Measurements from ENCODE around the gene MARCHF3. TPM values are rescaled to one million over a fixed set of nuclear protein-coding genes. Genes with fewer than 3 reads are reported as not detected.
"Not testable (repeated sequence)": the region's sequence is repeated elsewhere in the genome, so short reads cannot be mapped to it uniquely, and the experiment has no call there.

MARCHF3 gene
- total RNA-seq, 1 donor from 2014 or later = 44.7 TPM

GRCh38 chr5:127051591-127051990 lies 21.2 kb upstream of the MARCHF3 start:
- DNase-seq (ENCODE audit: low spot score) = no peak

GRCh38 chr5:127046343-127047072 lies 16.1 kb upstream of the MARCHF3 start:
- DNase-seq (ENCODE audit: low spot score) = no peak

GRCh38 chr5:127042593-127042992 lies 12.2 kb upstream of the MARCHF3 start:
- no peak for DNase-seq (ENCODE audit: low spot score)

- no peak for DNase-seq (ENCODE audit: low spot score)
Observed at GRCh38 chr5:127041571-127041970, 11.2 kb upstream of the MARCHF3 start.

- no peak for DNase-seq (ENCODE audit: low spot score)
Observed at GRCh38 chr5:127040796-127041520, 10.6 kb upstream of the MARCHF3 start.

- no peak for DNase-seq (ENCODE audit: low spot score)
Observed at GRCh38 chr5:127038550-127038949, 8.2 kb upstream of the MARCHF3 start.

- no peak for DNase-seq (ENCODE audit: low spot score)
Observed at GRCh38 chr5:127031863-127032232, 1.5 kb upstream of the MARCHF3 start.

GRCh38 chr5:127031147-127031862 lies 947 bp upstream of the MARCHF3 start:
- no peak for DNase-seq (ENCODE audit: low spot score)

- DNase-seq (ENCODE audit: low spot score) = no peak
Observed at GRCh38 chr5:127029581-127030258, 638 bp downstream of the MARCHF3 start.

GRCh38 chr5:127028822-127029457 lies 1.4 kb downstream of the MARCHF3 start:
- DNase-seq (ENCODE audit: low spot score) = no peak

- no peak for DNase-seq (ENCODE audit: low spot score)
Observed at GRCh38 chr5:127027539-127027938, 2.8 kb downstream of the MARCHF3 start.

- DNase-seq (ENCODE audit: low spot score) = no peak
Observed at GRCh38 chr5:127026166-127026565, 4.2 kb downstream of the MARCHF3 start.

GRCh38 chr5:127025467-127025866 lies 4.9 kb downstream of the MARCHF3 start:
- DNase-seq (ENCODE audit: low spot score) = no peak

- DNase-seq (ENCODE audit: low spot score) = no peak
Observed at GRCh38 chr5:127024821-127025220, 5.5 kb downstream of the MARCHF3 start.

GRCh38 chr5:127023552-127024191 lies 6.7 kb downstream of the MARCHF3 start:
- DNase-seq (ENCODE audit: low spot score) = not testable (repeated sequence)

GRCh38 chr5:127022846-127023245 lies 7.5 kb downstream of the MARCHF3 start:
- DNase-seq (ENCODE audit: low spot score) = no peak

- no peak for DNase-seq (ENCODE audit: low spot score)
Observed at GRCh38 chr5:127019928-127020327, 10.4 kb downstream of the MARCHF3 start.

GRCh38 chr5:127016722-127017121 lies 13.6 kb downstream of the MARCHF3 start:
- not testable (repeated sequence) for DNase-seq (ENCODE audit: low spot score)

GRCh38 chr5:127015716-127016115 lies 14.6 kb downstream of the MARCHF3 start:
- DNase-seq (ENCODE audit: low spot score) = no peak

- DNase-seq (ENCODE audit: low spot score) = no peak
Observed at GRCh38 chr5:127014573-127014972, 15.8 kb downstream of the MARCHF3 start.

GRCh38 chr5:127013407-127013806 lies 17.0 kb downstream of the MARCHF3 start:
- no peak for DNase-seq (ENCODE audit: low spot score)

Measured in mesenteric fat pad (tissue), 1 donor.